HepG2 (cell line): ENCODE results near the gene OR6C68. TPM values are rescaled to one million over a fixed set of nuclear protein-coding genes. Genes with fewer than 3 reads are reported as not detected.

Experiments used
- ARNTL ChIP-seq: sonication (generic); formaldehyde crosslinking; IDR thresholded peaks from 2 replicates; pipeline ENCODE4 v1.4.0; 2020; ENCODE audit warnings: mild to moderate bottlenecking, missing genetic modification reagents
- RBAK ChIP-seq: sonication (generic); formaldehyde crosslinking; IDR thresholded peaks from 2 replicates; pipeline ENCODE4 v1.5.1; 2020; ENCODE audit warnings: mild to moderate bottlenecking, missing genetic modification reagents
- SNAI1 ChIP-seq: sonication (generic); formaldehyde crosslinking; IDR thresholded peaks from 2 replicates; pipeline ENCODE4 v1.5.0; 2020; ENCODE audit warnings: mild to moderate bottlenecking, missing genetic modification reagents, borderline replicate concordance
- SOX6 ChIP-seq, 2 experiments: fragments of 450-650 bp in 1 of 2; sonication (generic) in 1 of 2; formaldehyde crosslinking in 1 of 2; IDR thresholded peaks; 2 replicates each; pipeline versions ENCODE4 v1.4.0 to v1.6.1; 2017 to 2020; ENCODE audit warnings: antibody characterized with exemption in 1 of 2, mild to moderate bottlenecking in 1 of 2, missing genetic modification reagents in 1 of 2
- polyA plus RNA-seq, 8 experiments: library from polyadenylated mRNA; depleted of rRNA in 3 of 8; stranded (reverse) in 7 of 8; unstranded in 1 of 8; fragments of >200 nt; fragmentation: Illumina TruSeq in 4 of 8; extraction: Trizol in 4 of 8; gene quantifications; 2 replicates each; pipeline versions ENCODE4 v1.2.1 to v1.2.3, GENCODE V29; 2011 to 2016; ENCODE audit warnings: low read depth in 4 of 8, missing spikeins in 1 of 8, mixed read lengths in 1 of 8; ENCODE audit not compliant: insufficient read depth in 1 of 8
- total RNA-seq, 5 experiments: library from RNA; depleted of rRNA; stranded (reverse); fragments of >200 nt; fragmentation: Illumina TruSeq; extraction: Trizol; gene quantifications; 2 replicates each; pipeline ENCODE4 v1.2.3, GENCODE V29; 2016; ENCODE audit warnings: low read depth in 1 of 5
- TF ChIP-seq, protein P1 (sequence below): sonication (generic); formaldehyde crosslinking; IDR thresholded peaks from 2 replicates; pipeline ENCODE4 v1.4.0; 2020; ENCODE audit warnings: mild to moderate bottlenecking, missing genetic modification reagents
- TF ChIP-seq, protein P2 (sequence below): sonication (generic); formaldehyde crosslinking; IDR thresholded peaks from 2 replicates; pipeline ENCODE4 v1.5.1; 2020; ENCODE audit warnings: mild to moderate bottlenecking, missing genetic modification reagents, borderline replicate concordance
- TF ChIP-seq, protein P3 (sequence below): sonication (generic); formaldehyde crosslinking; IDR thresholded peaks from 2 replicates; pipeline ENCODE4 v1.8.1; 2023; ENCODE audit warnings: missing genetic modification reagents, inconsistent platforms, borderline replicate concordance

The OR6C68 gene
- total and polyA plus RNA-seq, 2 of the 13 experiments (the other 11 are each of a cell fraction or from before 2014, with no cell fraction given), result not detected

DNA sequence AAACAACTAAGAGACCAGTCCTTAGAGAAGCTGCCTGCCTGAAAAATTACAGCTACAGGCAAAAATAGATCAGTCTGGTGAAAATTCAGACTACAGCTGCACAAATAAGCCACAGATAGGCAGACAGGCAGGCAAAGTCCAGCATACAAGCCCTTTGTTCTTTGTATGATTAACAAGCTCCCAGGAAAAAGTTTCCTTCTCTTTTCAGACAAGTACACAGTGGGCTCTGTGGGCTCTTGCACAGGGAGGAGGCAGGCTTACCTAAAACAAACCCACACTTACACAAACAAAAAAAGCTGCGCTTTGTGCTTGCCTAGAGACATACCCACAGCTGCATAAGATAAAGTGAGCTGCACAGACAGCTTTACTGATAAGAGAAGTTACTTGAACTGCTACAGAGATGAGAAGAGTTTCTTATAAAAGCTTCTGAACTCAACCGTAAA lies 7.7 kb downstream of the OR6C68 start (continued):
- TF ChIP-seq, protein P1, sequence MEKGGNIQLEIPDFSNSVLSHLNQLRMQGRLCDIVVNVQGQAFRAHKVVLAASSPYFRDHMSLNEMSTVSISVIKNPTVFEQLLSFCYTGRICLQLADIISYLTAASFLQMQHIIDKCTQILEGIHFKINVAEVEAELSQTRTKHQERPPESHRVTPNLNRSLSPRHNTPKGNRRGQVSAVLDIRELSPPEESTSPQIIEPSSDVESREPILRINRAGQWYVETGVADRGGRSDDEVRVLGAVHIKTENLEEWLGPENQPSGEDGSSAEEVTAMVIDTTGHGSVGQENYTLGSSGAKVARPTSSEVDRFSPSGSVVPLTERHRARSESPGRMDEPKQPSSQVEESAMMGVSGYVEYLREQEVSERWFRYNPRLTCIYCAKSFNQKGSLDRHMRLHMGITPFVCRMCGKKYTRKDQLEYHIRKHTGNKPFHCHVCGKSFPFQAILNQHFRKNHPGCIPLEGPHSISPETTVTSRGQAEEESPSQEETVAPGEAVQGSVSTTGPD, result peak; percentile 60; the same call in 1 of the 2 replicates
- 0 out of 2 replicates have a peak, but pooled peaks have one; percentile 18 for TF ChIP-seq RBAK (CRISPR knock-in tag)
- peak; percentile 58; the same call in 1 of the 2 replicates for TF ChIP-seq ARNTL
- TF ChIP-seq, protein P2, sequence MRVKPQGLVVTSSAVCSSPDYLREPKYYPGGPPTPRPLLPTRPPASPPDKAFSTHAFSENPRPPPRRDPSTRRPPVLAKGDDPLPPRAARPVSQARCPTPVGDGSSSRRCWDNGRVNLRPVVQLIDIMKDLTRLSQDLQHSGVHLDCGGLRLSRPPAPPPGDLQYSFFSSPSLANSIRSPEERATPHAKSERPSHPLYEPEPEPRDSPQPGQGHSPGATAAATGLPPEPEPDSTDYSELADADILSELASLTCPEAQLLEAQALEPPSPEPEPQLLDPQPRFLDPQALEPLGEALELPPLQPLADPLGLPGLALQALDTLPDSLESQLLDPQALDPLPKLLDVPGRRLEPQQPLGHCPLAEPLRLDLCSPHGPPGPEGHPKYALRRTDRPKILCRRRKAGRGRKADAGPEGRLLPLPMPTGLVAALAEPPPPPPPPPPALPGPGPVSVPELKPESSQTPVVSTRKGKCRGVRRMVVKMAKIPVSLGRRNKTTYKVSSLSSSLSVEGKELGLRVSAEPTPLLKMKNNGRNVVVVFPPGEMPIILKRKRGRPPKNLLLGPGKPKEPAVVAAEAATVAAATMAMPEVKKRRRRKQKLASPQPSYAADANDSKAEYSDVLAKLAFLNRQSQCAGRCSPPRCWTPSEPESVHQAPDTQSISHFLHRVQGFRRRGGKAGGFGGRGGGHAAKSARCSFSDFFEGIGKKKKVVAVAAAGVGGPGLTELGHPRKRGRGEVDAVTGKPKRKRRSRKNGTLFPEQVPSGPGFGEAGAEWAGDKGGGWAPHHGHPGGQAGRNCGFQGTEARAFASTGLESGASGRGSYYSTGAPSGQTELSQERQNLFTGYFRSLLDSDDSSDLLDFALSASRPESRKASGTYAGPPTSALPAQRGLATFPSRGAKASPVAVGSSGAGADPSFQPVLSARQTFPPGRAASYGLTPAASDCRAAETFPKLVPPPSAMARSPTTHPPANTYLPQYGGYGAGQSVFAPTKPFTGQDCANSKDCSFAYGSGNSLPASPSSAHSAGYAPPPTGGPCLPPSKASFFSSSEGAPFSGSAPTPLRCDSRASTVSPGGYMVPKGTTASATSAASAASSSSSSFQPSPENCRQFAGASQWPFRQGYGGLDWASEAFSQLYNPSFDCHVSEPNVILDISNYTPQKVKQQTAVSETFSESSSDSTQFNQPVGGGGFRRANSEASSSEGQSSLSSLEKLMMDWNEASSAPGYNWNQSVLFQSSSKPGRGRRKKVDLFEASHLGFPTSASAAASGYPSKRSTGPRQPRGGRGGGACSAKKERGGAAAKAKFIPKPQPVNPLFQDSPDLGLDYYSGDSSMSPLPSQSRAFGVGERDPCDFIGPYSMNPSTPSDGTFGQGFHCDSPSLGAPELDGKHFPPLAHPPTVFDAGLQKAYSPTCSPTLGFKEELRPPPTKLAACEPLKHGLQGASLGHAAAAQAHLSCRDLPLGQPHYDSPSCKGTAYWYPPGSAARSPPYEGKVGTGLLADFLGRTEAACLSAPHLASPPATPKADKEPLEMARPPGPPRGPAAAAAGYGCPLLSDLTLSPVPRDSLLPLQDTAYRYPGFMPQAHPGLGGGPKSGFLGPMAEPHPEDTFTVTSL (CRISPR knock-in tag), result peak; percentile 94
- no peak for TF ChIP-seq SOX6 (IDR thresholded peaks at IDR 0.05)
- TF ChIP-seq SOX6 (CRISPR knock-in tag; IDR thresholded peaks at IDR 0.05), result peak; percentile 98
- TF ChIP-seq, protein P3, sequence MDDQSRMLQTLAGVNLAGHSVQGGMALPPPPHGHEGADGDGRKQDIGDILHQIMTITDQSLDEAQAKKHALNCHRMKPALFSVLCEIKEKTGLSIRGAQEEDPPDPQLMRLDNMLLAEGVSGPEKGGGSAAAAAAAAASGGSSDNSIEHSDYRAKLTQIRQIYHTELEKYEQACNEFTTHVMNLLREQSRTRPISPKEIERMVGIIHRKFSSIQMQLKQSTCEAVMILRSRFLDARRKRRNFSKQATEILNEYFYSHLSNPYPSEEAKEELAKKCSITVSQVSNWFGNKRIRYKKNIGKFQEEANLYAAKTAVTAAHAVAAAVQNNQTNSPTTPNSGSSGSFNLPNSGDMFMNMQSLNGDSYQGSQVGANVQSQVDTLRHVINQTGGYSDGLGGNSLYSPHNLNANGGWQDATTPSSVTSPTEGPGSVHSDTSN (CRISPR knock-in tag), result no peak
- TF ChIP-seq SNAI1 (CRISPR knock-in tag), result 0 out of 2 replicates have a peak, but pooled peaks have one; percentile 29
